GDM1 (cell line): ENCODE results near the gene DEFB124.

ENCODE experiments used
- DNase-seq: peaks from one replicate; lab custom pipeline; 2025; lab: John Stamatoyannopoulos, UW

DEFB124 gene

DNA sequence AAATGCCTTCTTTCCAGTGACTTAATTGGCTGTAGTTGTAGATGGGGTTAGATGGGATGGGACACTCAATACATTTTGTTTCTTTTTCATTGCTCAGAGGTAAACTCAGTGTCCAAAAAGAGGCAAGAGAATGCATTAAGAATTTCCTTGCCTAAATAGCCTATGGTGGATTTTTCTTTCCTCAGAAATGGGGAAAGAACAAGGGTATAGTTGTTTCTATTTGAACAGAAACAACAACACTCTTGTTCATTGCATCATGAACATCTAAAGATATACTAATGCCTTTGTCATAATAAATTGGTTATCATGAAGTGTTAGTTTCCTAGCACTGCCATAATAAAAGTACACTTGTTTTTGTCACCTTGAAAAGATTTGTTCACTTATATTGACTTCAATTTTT is 49.1 kb downstream of the DEFB124 start:
- DNase-seq, result no peak

DNA sequence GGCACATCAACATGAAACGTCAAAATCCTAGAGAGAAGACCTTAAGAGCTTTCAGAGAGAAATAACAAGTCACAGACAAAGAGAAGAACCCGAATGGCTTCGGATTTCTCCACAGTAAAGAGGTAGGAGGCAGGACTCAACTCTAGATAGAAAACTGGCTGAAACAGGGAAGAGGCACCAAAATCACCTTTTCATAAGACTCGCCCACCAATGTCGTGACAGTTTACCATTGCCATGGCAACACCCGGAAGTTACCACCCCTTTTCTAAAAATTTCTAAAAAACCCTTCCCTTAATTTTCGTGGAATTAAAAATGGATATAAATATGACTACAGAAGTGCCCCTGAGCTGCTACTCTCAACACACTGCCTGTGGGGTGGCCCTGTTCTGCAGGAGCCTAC is 56.6 kb downstream of the DEFB124 start:
- DNase-seq, result no peak

DNA sequence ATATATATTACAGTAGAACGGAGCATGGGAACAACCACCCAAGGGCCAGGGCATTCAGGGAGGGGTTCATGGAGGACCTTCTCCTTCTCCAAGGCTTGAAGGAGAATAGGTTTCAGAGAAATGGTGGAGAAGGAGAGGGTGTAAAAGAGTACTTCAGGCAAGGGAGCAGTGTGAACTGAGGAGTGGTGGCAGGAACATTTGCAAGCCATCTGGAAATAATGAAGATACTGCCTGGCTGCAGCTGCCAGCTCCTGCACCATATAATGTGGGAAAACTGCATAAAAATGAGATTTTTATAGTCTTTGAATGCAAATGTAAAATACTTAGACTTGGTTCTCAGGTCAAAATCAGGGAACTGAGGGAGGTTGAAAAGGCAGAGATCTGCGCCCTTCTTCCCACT is 59.3 kb downstream of the DEFB124 start:
- DNase-seq, result no peak
